Panc1 (cell line): ENCODE data around the gene DCDC2. TPM values are rescaled to one million over a fixed set of nuclear protein-coding genes. Genes with fewer than 3 reads are reported as not detected.

Experiments
- ATAC-seq: fragments of 200-7000 bp; cut with Tn5 transposase; 2 replicates; pipeline ENCODE4 v1.9.1; 2020; ENCODE audit warnings: mild to moderate bottlenecking, moderate library complexity
- BruUV-seq: library from RNA; stranded (reverse); fragments of 400-500 nt; replicated peaks from 2 replicates; lab custom pipeline; 2021; lab: Mats Ljungman, UMichigan
- CTCF ChIA-PET: fragments of 300-600 bp; sonication (Branson Sonifier 250); formaldehyde crosslinking; loops from one replicate; lab custom pipeline; 2022; ENCODE audit warnings: antibody characterized with exemption; lab: Charles Lee
- POLR2A ChIA-PET: fragments of 300-600 bp; sonication (Branson Sonifier 250); formaldehyde crosslinking; loops from one replicate; lab custom pipeline; 2022; ENCODE audit warnings: antibody characterized with exemption; lab: Charles Lee
- DNase-seq: peaks from one replicate; pipeline ENCODE4 v3.0.0-alpha.2; 2010; ENCODE audit warnings: low read depth, low spot score
- H3K27ac ChIP-seq: 2 replicates; pipeline ENCODE4 v1.5.1; 2011; ENCODE audit warnings: mild to moderate bottlenecking, low read length, inconsistent platforms
- H3K27me3 ChIP-seq: fragments of 200-500 bp; sonication (Bioruptor generic); 2 replicates; pipeline ENCODE4 v1.6.0; 2014; ENCODE audit warnings: low read length, inconsistent platforms; ENCODE audit not compliant: control insufficient read depth, insufficient read depth
- H3K36me3 ChIP-seq: fragments of 200-500 bp; sonication (Bioruptor generic); 2 replicates; pipeline ENCODE4 v1.5.1; 2014; ENCODE audit warnings: inconsistent platforms, mild to moderate bottlenecking, low read length, moderate library complexity; ENCODE audit not compliant: control insufficient read depth, insufficient read depth
- H3K4me1 ChIP-seq: 2 replicates; pipeline ENCODE4 v1.5.1; 2011; ENCODE audit warnings: inconsistent platforms, mild to moderate bottlenecking, low read length, moderate library complexity; ENCODE audit not compliant: control insufficient read depth, insufficient read depth
- H3K4me3 ChIP-seq, 2 experiments: 2 replicates each; pipeline ENCODE4 v1.5.1; 2011 to 2012; ENCODE audit warnings: low read depth in 2 of 2, low read length in 2 of 2, mild to moderate bottlenecking in 2 of 2, inconsistent platforms in 1 of 2, moderate library complexity in 1 of 2
- H3K9me3 ChIP-seq: fragments of 200-500 bp; sonication (Bioruptor generic); 2 replicates; pipeline ENCODE4 v1.5.1; 2014; ENCODE audit warnings: low read depth, mild to moderate bottlenecking, inconsistent platforms, low read length, moderate library complexity; ENCODE audit not compliant: control insufficient read depth, insufficient read depth
- CTCF ChIP-seq: fragments of 450-650 bp; IDR thresholded peaks from 2 replicates; pipeline ENCODE4 v1.5.1; 2017; ENCODE audit warnings: mild to moderate bottlenecking
- POLR2AphosphoS5 ChIP-seq: IDR thresholded peaks from 2 replicates; pipeline ENCODE4 v1.6.1; 2012; ENCODE audit warnings: mild to moderate bottlenecking, low read depth, low read length, moderate library complexity
- REST ChIP-seq, 2 experiments: IDR thresholded peaks; 2 replicates each; pipeline ENCODE4 v1.6.1; 2011 to 2012; ENCODE audit warnings: low read depth in 2 of 2, control low read depth in 1 of 2, low read length in 1 of 2, mild to moderate bottlenecking in 1 of 2, moderate library complexity in 1 of 2; ENCODE audit not compliant: insufficient read depth in 1 of 2
- SIN3A ChIP-seq: IDR thresholded peaks from 2 replicates; pipeline ENCODE4 v1.6.1; 2012; ENCODE audit warnings: low read depth, mild to moderate bottlenecking, low read length, moderate library complexity, borderline replicate concordance; ENCODE audit not compliant: insufficient read depth
- TCF7L2 ChIP-seq: IDR thresholded peaks from 2 replicates; pipeline ENCODE4 v1.6.1; 2011; ENCODE audit warnings: mild to moderate bottlenecking, low read depth, low read length, inconsistent platforms
- in situ Hi-C: cut with HindIII; loops from 2 replicates; pipeline ENCODE4 v1.10.0; 2016; ENCODE audit warnings: low sequenced_read_pairs, low pct_unique_long_range_greater_than_20kb
- intact Hi-C: fragments of 100-400 bp; cut with micrococcal nuclease; formaldehyde crosslinking; loops from one replicate; pipeline ENCODE4 v1.10.0; 2022; ENCODE audit not compliant: unreplicated experiment
- total RNA-seq: library from RNA; stranded (reverse); gene quantifications from one replicate; pipeline ENCODE4 v1.2.1, GENCODE V29; 2021; ENCODE audit not compliant: unreplicated experiment

Gene DCDC2
- total RNA-seq, 1 experiment from 2014 or later: 0.15 TPM

GRCh38 chr6:24233813-24234442 is 123.9 kb downstream of the DCDC2 start:
- Histone ChIP-seq H3K27ac (no peak overlapping the region), H3K36me3 (no peaks in the 10 kb centered on the region), H3K4me3 (no peak overlapping the region), H3K4me1 (no peaks in the 10 kb centered on the region), H3K27me3 (no peaks in the 10 kb centered on the region), H3K9me3 (no peaks in the 10 kb centered on the region)
- DNase-seq: no peak
- in situ Hi-C loops: no loop called here
- intact Hi-C loops: no loop called here
- TF ChIP-seq SIN3A (no peak), TCF7L2 (no peak), CTCF (no peak), POLR2AphosphoS5 (no peak), REST (IDR thresholded peaks at IDR 0.05; ENCODE audit: insufficient read depth in 1 of 2, low read depth in 2 of 2, low read length in 1 of 2) (no peak)
- ChIA-PET CTCF (no interaction called here), POLR2A (interaction anchor here (0.6 kb wide), 1 partner anchor 767 kb away, joined by 8 read pairs; no protein-coding TSS in a partner anchor)
- no peak for ATAC-seq
- BruUV-seq: no TSS peak

GRCh38 chr6:24231438-24231977 is 126.4 kb downstream of the DCDC2 start:
- no peaks in the 10 kb centered on the region for H3K4me1 ChIP-seq
- DNase-seq (no peak), ATAC-seq (no peak)
- intact Hi-C loops (no loop called here), in situ Hi-C loops (no loop called here)
- CTCF ChIA-PET: no interaction called here
- H3K9me3 ChIP-seq: no peaks in the 10 kb centered on the region
- POLR2A ChIA-PET: no interaction called here
- no peak for TF ChIP-seq REST (IDR thresholded peaks at IDR 0.05; ENCODE audit: insufficient read depth in 1 of 2, low read depth in 2 of 2, low read length in 1 of 2)
- no peak overlapping the region for H3K27ac ChIP-seq
- BruUV-seq: no TSS peak
- H3K4me3 ChIP-seq: no peak overlapping the region
- no peaks in the 10 kb centered on the region for H3K36me3 ChIP-seq
- H3K27me3 ChIP-seq: peaks cover 5% of the 10 kb centered on the region; the same call in 1 of the 2 replicates
